ENCODE measurements around the gene CREB3. TPM values are rescaled to one million over a fixed set of nuclear protein-coding genes. Genes with fewer than 3 reads are reported as not detected.

Gene CREB3
- total RNA-seq, 1 donor from 2014 or later: 39.0 TPM

DNA sequence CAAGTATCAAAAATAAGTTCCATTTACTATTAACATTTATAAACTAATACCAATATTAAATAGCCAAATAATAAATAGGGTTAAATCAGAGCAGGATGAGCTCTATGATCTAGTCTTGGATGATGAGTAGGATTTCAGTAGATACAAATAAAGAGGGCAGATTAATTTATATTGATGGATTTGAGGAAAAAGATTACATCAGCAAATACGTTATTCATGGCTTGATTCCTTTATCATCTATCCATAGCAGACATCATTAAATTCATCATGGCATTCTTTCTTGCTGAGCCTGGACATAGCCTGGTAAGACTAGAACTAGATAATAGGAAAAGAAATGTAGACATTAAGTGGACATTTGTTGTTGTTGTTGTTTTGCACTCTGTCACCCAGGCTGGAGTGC lies 35.0 kb downstream of the CREB3 start:
- Mint-ChIP-seq H3K4me1 (ENCODE audit: unreplicated experiment) (no peaks in the 10 kb centered on the region), H3K9me3 (ENCODE audit: unreplicated experiment) (no peaks in the 10 kb centered on the region), H3K36me3 (ENCODE audit: unreplicated experiment) (no peaks in the 10 kb centered on the region), H3K27me3 (ENCODE audit: unreplicated experiment) (no peaks in the 10 kb centered on the region), H3K4me3 (ENCODE audit: unreplicated experiment) (no peak overlapping the region), H3K27ac (ENCODE audit: unreplicated experiment) (no peak overlapping the region)
- DNase-seq (ENCODE audit: extremely low spot score, unreplicated experiment): peak; percentile 13
- TF ChIP-seq, protein P1, sequence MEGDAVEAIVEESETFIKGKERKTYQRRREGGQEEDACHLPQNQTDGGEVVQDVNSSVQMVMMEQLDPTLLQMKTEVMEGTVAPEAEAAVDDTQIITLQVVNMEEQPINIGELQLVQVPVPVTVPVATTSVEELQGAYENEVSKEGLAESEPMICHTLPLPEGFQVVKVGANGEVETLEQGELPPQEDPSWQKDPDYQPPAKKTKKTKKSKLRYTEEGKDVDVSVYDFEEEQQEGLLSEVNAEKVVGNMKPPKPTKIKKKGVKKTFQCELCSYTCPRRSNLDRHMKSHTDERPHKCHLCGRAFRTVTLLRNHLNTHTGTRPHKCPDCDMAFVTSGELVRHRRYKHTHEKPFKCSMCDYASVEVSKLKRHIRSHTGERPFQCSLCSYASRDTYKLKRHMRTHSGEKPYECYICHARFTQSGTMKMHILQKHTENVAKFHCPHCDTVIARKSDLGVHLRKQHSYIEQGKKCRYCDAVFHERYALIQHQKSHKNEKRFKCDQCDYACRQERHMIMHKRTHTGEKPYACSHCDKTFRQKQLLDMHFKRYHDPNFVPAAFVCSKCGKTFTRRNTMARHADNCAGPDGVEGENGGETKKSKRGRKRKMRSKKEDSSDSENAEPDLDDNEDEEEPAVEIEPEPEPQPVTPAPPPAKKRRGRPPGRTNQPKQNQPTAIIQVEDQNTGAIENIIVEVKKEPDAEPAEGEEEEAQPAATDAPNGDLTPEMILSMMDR (IDR thresholded peaks at IDR 0.05): no peak

DNA sequence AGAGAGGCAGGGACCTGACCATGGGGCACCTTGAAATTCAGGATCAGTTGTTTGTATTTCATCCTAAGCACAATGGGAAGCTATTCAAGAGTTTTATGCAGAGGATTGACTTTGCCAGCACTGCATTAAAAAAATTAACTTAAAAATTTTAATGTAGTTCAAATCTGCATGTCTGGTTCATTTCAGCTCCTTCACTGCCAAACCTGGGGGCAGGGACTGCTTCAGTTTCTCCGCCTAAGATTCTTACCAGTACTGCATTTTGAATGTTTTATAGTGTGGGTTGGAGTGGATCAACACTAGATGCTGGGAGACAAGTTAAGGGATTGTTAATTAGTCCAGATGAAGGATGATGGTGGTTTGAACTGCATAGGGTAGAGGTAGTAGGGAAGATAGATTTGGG lies 37.3 kb downstream of the CREB3 start:
- no peaks in the 10 kb centered on the region for H3K36me3 Mint-ChIP-seq (ENCODE audit: unreplicated experiment)
- no peaks in the 10 kb centered on the region for H3K4me1 Mint-ChIP-seq (ENCODE audit: unreplicated experiment)
- no peak overlapping the region for H3K4me3 Mint-ChIP-seq (ENCODE audit: unreplicated experiment)
- no peaks in the 10 kb centered on the region for H3K9me3 Mint-ChIP-seq (ENCODE audit: unreplicated experiment)
- H3K27me3 Mint-ChIP-seq (ENCODE audit: unreplicated experiment): no peaks in the 10 kb centered on the region
- no peak for DNase-seq (ENCODE audit: extremely low spot score, unreplicated experiment)
- no peak overlapping the region for H3K27ac Mint-ChIP-seq (ENCODE audit: unreplicated experiment)
- TF ChIP-seq, protein P1 (IDR thresholded peaks at IDR 0.05): no peak

GRCh38 chr9:35771075-35771433 lies 38.6 kb downstream of the CREB3 start:
- Mint-ChIP-seq H3K27ac (ENCODE audit: unreplicated experiment) (no peak overlapping the region), H3K4me1 (ENCODE audit: unreplicated experiment) (no peaks in the 10 kb centered on the region), H3K27me3 (ENCODE audit: unreplicated experiment) (no peaks in the 10 kb centered on the region), H3K36me3 (ENCODE audit: unreplicated experiment) (no peaks in the 10 kb centered on the region), H3K9me3 (ENCODE audit: unreplicated experiment) (no peaks in the 10 kb centered on the region), H3K4me3 (ENCODE audit: unreplicated experiment) (no peak overlapping the region)
- no peak for DNase-seq (ENCODE audit: extremely low spot score, unreplicated experiment)
- TF ChIP-seq, protein P1 (IDR thresholded peaks at IDR 0.05): no peak

DNA sequence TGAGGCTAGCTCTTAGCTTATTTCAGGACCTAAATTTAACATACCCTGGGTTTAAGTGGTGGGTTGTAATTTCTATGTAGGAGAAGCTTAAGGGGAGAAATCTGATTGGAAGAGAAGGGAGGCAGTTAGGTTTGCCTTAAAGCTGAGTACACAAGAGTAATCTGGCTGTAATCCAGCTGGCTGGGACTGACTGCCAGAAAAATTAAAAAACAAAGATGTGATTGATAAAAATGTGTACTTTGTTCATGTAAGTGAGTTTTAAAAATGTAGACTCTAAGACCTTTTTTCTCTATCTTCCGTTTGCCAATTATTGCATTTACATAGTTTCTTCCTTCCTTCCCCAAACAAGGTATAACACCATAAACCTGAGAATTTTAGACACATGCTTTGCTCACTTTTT lies 39.1 kb downstream of the CREB3 start:
- Mint-ChIP-seq H3K27me3 (ENCODE audit: unreplicated experiment) (no peaks in the 10 kb centered on the region), H3K4me3 (ENCODE audit: unreplicated experiment) (no peak overlapping the region), H3K4me1 (ENCODE audit: unreplicated experiment) (no peaks in the 10 kb centered on the region), H3K27ac (ENCODE audit: unreplicated experiment) (no peak overlapping the region), H3K36me3 (ENCODE audit: unreplicated experiment) (no peaks in the 10 kb centered on the region), H3K9me3 (ENCODE audit: unreplicated experiment) (no peaks in the 10 kb centered on the region)
- no peak for DNase-seq (ENCODE audit: extremely low spot score, unreplicated experiment)
- TF ChIP-seq, protein P1 (IDR thresholded peaks at IDR 0.05): no peak

- H3K36me3 Mint-ChIP-seq (ENCODE audit: unreplicated experiment): no peaks in the 10 kb centered on the region
- H3K4me1 Mint-ChIP-seq (ENCODE audit: unreplicated experiment): no peaks in the 10 kb centered on the region
- H3K27ac Mint-ChIP-seq (ENCODE audit: unreplicated experiment): no peak overlapping the region
- no peaks in the 10 kb centered on the region for H3K27me3 Mint-ChIP-seq (ENCODE audit: unreplicated experiment)
- no peaks in the 10 kb centered on the region for H3K9me3 Mint-ChIP-seq (ENCODE audit: unreplicated experiment)
- TF ChIP-seq, protein P1 (IDR thresholded peaks at IDR 0.05): no peak
- DNase-seq (ENCODE audit: extremely low spot score, unreplicated experiment): no peak
- no peak overlapping the region for H3K4me3 Mint-ChIP-seq (ENCODE audit: unreplicated experiment)
These were observed 39.5 kb downstream of the CREB3 start for GRCh38 chr9:35771943-35772342.
